Motor neuron (in vitro differentiated cells): ENCODE data around the gene FKBP1B. TPM values are rescaled to one million over a fixed set of nuclear protein-coding genes. Genes with fewer than 3 reads are reported as not detected.
"Not testable (repeated sequence)": the region's sequence is repeated elsewhere in the genome, so short reads cannot be mapped to it uniquely, and the experiment has no call there.

Experiments used
- ATAC-seq, 8 experiments: fragments of 200-7000 bp; cut with Tn5 transposase; replicated peaks in 6 of 8; 2 replicates each; pipeline ENCODE4 v1.8.0; 2021; ENCODE audit warnings: mild to moderate bottlenecking in 8 of 8, moderate library complexity in 8 of 8
- H3K27ac ChIP-seq, 2 donors: fragments of 250-450 bp; sonication (Bioruptor Pico); 2 replicates each; pipeline ENCODE4 v1.9.0; 2021; ENCODE audit warnings: antibody characterized with exemption in 2 of 2, mild to moderate bottlenecking in 2 of 2, moderate library complexity in 1 of 2
- H3K4me1 ChIP-seq, 2 donors: fragments of 250-450 bp; sonication (Bioruptor Pico); replicated peaks in 1 of 2; 2 replicates each; pipeline ENCODE4 v1.6.1; 2021; ENCODE audit warnings: antibody characterized with exemption in 2 of 2, mild to moderate bottlenecking in 2 of 2, moderate library complexity in 1 of 2
- H3K4me3 ChIP-seq, 5 donors: fragments of 250-450 bp; sonication (Bioruptor Pico); 2 replicates each; pipeline ENCODE4 v1.9.0; 2021; ENCODE audit warnings: antibody characterized with exemption in 5 of 5, mild to moderate bottlenecking in 5 of 5, moderate library complexity in 4 of 5
- WGBS, 10 experiments: fragments of 450-650 bp; shearing (Covaris generic); methylation state at CpG; one replicate each; pipeline ENCODE4 v1.0.0; 2022; 5-methylcytosine and 5-hydroxymethylcytosine counted together
- in situ Hi-C, 9 experiments: fragments of 400-800 bp; cut with MboI; loops; one replicate each; pipeline ENCODE4 v1.15.0; 2021; ENCODE audit warnings: low sequenced_read_pairs in 9 of 9, low pct_unique_long_range_greater_than_20kb in 2 of 9; ENCODE audit not compliant: unreplicated experiment in 9 of 9
- total RNA-seq, 8 experiments: library from RNA; unstranded; fragments of 300-600 nt; gene quantifications; 2 replicates each; pipeline versions ENCODE4 v1.2.3 to v1.2.4, GENCODE V29; 2022

Gene FKBP1B
- total RNA-seq, 8 experiments from 2014 or later = 4.2 to 54.0 (median 32.4) TPM

DNA sequence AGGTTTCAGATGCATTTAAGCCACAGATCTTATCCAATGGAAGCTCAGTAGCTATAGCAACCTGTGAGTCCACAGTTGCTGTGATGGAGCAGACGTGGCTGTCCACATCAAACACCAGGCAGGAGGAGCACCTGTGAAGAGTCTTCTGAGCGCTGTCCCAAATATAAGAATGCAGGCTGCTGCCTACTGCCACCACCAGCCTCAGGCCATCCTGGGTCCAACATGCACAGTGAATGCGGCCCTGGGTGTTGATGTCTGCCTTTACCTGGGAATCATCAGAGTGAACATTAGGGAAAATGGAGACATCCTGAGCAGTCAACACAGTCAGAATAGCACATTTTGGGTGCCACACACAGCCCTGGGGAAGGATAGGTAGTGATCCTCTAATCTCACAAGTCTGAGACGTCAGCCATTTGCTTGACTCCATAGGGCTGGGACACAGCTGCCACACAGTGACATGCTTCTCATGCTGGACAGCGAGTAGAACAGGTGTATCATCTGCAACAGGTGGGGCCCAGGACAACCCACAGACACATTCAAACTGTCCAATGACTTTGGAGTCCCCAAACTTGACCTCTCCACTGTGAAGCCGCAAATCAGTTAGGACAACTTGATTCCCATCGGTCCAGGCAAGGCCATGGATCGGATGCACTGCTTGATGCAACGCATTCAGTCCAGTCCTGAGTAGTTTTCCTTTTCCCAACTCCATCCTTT is 10.6 kb upstream of the FKBP1B start:
- Histone ChIP-seq H3K4me1 (no peaks in the 10 kb centered on the region), H3K27ac (no peak overlapping the region), H3K4me3 (no peak overlapping the region)
- WGBS, 10 experiments = 93 to 100% (median 100%) methylated on average over 2 to 6 of the region's 9 CpGs; no CpG with 5 or more reads in 2 of the 10 experiments
- in situ Hi-C loops = no loop called here
- ATAC-seq = no peak

DNA sequence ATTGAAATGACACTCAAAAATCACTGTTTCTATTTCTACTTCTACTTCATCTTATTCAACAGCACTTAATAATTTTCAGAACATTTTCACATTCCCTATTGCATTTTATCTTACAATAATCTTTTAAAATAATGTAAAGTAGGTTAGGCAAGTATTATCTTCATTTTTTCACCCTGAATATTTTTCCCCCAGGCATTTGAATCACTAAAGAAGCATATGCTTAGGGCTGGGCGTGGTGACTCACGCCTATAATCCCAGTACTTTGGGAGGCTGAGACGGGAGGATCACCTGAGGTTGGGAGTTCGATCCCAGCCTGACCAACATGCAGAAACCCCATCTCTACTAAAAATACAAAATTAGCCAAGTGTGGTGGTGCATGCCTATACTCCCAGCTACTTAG is 9.0 kb upstream of the FKBP1B start:
- peak in 1 of 8 experiments; percentile 29 for ATAC-seq
- H3K4me1 ChIP-seq = no peaks in the 10 kb centered on the region
- H3K27ac ChIP-seq = no peak overlapping the region
- WGBS, 10 experiments = 44 to 100% (median 90%) methylated on average over 1 to 4 of the region's 4 CpGs; no CpG with 5 or more reads in 3 of the 10 experiments
- in situ Hi-C loops = no loop called here
- no peak overlapping the region for H3K4me3 ChIP-seq

DNA sequence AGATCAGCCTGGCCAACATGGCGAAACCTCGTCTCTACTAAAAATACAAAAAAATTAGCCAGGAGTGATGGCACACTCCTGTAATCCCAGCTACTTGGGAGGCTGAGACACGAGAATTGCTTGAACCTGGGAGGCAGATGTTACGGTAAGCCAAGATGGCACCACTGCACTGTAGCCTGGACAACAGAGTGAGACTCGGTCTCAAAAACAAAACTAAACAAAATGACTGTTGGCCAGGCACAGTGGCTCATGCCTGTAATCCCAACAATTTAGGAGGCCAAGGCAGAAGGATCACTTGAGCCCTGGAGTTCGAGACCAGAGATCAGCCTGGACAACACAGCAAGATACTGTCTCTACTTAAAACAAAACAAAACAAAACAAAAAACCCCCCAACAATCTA is 6.4 kb upstream of the FKBP1B start:
- H3K27ac ChIP-seq, ATAC-seq, H3K4me3 ChIP-seq, in situ Hi-C loops, H3K4me1 ChIP-seq: not testable (repeated sequence)
- WGBS, 10 experiments = 96 to 100% (median 100%) methylated on average over 1 to 5 of the region's 6 CpGs; no CpG with 5 or more reads in 5 of the 10 experiments

DNA sequence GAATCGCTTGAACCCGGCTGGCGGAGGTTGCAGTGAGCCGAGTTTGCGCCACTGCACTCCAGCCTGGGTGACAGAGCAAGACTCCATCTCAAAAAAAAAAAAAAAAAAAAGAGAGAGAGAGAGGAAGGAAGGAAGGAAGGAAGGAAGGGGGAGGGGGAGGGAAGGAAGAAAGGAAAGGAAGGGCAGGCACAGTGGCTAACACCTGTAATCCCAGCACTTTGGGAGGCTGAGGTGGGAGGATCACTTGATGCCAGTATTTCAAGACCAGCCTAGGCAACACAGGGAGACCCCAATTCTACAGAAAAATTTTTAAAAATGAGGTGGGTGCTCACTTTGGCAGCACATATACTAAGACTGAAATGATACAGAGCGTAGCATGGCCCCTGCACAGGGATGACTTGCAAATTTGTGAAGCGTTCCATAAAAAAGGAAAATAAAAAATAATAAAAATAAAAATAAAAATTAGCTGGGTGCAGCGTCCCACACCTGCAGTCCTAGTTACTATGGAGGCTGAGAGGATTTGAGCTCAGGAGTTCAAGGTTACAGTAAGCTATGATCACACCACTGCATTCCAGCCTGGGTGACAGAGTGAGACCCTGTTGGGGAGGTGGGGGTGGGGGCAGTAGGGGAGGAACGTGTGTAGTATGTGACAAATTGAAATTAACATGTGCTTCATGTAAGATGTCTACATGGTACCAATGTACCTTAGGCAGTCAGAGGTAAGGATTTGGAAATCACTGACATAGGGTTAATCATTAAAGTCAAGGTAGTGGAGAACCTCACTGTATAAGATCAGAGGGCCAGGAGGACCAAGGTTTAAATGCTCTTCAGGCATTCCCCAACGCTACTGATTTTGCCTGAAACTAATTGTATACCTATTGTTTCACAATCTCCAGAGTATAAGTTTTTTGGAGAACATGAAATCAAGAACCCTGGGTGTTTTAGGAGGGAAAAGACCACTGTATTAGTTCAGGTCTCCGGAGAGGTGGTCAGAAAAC is 3.7 kb upstream of the FKBP1B start:
- WGBS, 10 experiments = 10 to 100% (median 90%) methylated on average over 2 to 10 of the region's 11 CpGs
- ATAC-seq = no peak
- Histone ChIP-seq H3K4me1 (peaks cover 4 to 7% of the 10 kb centered on the region in 2 donors), H3K27ac (no peak overlapping the region), H3K4me3 (peak overlapping the region in 3 of 5 donors; percentile 48 to 82 (median 60))
- in situ Hi-C loops = no loop called here

DNA sequence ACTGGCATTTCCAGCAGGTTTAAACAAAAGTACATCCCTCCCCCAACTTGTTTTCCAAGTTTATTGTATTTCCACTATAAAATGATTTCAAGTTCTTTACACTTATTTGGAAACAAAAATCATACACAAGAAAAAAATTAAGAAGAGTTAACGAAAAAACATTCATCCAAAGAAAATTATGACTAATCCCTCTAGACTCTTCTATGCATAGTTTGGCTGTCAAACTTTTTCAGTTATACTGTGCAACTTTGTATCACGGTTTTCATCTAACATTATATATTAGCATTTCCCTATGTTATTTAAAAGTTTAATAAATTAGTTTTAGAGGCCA is 3.0 kb upstream of the FKBP1B start:
- no peak overlapping the region for H3K27ac ChIP-seq
- 0 to 13% (median 0%) methylated on average over 1 to 2 of the region's 2 CpGs for WGBS, 10 experiments
- no peak for ATAC-seq
- H3K4me3 ChIP-seq = peak overlapping the region; percentile 48 to 82 (median 55)
- in situ Hi-C loops = no loop called here
- H3K4me1 ChIP-seq = peaks cover 4 to 7% of the 10 kb centered on the region in 2 donors

DNA sequence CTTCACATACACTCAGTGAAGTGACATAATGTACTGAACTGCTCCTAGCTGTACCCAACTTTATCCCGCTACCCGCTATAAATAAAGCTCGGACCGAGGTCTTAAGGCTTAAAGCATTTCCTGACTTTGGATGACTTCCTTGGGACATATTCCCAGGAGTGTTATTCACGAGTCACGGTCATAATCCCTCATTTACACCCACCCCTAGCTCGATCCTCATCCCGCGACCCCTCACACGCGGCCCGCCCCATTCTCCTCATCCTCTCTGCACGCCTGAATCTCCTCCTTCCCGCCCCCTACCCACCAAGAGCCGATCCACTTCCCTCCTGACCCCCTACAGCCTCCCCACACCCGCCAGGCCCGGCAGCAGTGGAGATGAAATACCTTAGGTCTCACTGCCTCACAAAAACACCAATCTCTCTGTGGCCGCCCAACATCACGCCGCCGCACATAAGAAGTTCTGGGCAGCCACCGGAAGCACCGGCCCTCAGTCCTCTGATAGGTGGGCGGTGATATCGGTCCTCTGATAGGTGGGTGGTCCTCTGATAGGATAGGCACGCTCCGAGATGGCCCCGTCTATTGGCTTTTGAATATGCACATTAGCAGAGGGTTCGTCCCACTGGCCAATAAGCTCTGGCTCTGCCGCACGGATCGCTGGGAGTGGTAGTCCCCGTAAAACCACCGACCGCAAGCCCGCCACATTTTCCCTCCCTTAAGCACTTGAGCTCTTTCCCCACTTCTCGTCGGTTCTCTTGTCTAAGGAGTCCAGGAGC is 2.4 kb upstream of the FKBP1B start, which contains the start of gene WDCP:
TSS of gene WDCP (minus strand) at position 462 of the 773 bp plus-strand sequence. CDS start 7,897 bp downstream, outside the sequence.
- in situ Hi-C loops = no loop called here
- Histone ChIP-seq H3K27ac (peak within 1 kb of the TSS in 1 of 2 donors; percentile 11), H3K4me3 (peak within 1 kb of the TSS; percentile 48 to 82 (median 55)), H3K4me1 (peaks cover 5 to 7% of the 10 kb centered on the region in 2 donors)
- peak; percentile 95 to 98 (median 97) for ATAC-seq
- 0 to 2% (median 0%) methylated on average over 1 to 13 of the region's 38 CpGs; no CpG with 5 or more reads in 3 of the 10 experiments for whole genome bisulfite sequencing, 10 experiments

DNA sequence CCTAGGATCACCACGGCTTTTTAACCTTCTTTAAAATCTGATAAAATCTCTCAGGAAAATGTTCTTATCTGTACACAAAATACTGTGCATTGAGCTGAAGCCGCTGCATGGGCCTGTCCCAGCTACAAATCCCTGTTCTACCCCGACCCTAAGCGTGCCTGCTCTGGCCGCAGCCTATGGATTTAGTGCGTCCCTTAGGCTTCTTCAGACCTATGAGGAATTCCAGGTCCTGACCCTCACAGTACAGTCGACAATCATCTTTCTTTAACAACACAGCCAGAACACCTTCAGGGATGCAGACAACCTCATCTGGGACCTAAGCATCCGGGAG is 1.9 kb upstream of the FKBP1B start:
- in situ Hi-C loops = no loop called here
- peak overlapping the region; percentile 7 to 82 (median 22) for H3K4me3 ChIP-seq
- 0 to 71% (median 54%) methylated on average over 1 to 7 of the region's 8 CpGs; no CpG with 5 or more reads in 2 of the 10 experiments for WGBS, 10 experiments

DNA sequence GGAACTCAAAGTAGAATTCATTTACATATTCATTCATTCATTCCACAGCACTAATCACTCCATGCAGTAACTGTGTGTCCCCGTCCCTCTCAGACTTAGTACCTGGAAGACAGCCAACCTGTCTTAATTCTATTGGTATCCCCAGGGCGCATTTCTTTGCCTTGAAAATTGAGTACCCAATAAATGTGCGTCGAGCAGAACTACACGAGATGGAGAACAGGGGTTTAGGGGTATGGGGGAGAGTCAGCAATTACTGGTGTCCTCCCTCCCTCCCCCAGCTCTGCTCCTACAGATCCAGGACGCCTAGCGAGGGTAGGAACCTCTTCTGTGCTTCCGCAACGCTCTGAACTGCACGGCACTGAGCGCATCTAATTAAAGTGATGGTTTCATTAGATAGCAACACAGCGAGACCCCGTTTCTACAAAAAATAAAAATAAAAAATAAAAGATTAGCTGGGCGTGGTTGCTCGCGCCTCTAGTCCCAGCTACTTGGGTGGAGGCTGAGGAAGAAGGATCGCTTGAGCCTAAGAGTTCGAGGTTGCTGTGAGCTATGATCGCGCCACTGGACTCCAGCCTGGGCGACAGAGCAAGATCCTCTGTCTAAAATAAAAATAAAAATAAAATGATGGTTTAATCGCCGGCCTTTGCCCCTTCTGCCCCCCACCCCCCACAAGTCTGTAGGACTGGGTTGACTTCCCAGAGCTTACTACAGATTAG is 614 bp upstream of the FKBP1B start:
- Histone ChIP-seq H3K4me1 (peaks cover 10 to 18% of the 10 kb centered on the region in 2 donors), H3K27ac (no peak overlapping the region), H3K4me3 (peak overlapping the region; percentile 71 to 81 (median 79))
- 15 to 80% (median 56%) methylated on average over 2 to 23 of the region's 23 CpGs for WGBS, 10 experiments
- ATAC-seq = no peak
- in situ Hi-C loops = no loop called here

More for the DNA sequence above, 1.9 kb upstream of the FKBP1B start:
- peak in 6 of 8 experiments; percentile 2 to 21 (median 13) for ATAC-seq
- H3K27ac ChIP-seq = no peak overlapping the region
- peaks cover 7 to 11% of the 10 kb centered on the region in 2 donors for H3K4me1 ChIP-seq

DNA sequence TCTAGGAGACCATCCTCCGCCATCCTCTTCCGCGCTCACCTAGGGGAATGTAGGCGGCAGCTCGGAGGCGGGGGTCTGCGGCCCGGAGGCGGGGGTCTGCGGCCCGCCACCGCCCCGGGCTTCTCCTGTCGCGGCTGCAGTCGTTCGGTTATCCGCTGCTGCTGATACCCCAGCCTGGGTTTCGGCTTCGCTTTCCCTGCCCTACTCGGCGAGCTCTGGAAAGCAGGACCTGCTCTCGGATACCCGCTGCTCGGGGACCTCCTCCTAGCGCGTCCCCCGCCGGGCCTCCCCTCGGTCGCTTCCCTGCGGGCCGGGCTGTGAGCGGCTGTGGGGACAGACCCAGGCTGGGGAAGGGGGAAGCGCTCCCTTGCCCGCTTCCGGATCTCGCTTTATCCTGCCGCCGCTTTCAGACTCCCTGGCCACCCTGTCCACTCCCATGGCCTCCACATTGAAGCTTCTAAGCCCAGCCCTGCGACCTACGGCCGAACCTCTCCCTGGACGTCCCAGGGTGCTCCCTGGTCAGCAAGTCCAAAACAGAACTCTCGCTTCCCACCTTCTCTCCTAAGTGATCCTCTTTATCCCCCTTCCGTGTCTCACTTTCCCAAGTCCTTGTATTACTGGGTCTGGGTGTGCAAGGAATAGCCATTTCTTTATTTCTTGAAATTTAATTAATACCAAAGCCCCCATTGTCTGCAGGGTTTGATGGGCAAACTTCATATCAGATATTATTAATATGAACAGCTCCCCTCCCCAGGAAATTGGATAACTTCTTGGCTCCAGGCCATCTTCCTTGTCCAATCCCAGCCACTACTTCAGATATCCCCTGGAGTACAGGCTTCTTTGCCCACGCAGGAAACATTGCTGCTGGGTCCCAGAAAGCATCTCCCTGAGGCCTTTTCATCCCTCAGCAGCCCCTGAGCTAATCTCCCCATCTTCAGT is 769 bp downstream of the FKBP1B start:
- peak; percentile 0 to 13 (median 4) for ATAC-seq
- 0 to 100% (median 20%) methylated on average over 1 to 7 of the region's 47 CpGs; no CpG with 5 or more reads in 3 of the 10 experiments for WGBS, 10 experiments
- H3K4me3 ChIP-seq = peak overlapping the region; percentile 71 to 81 (median 79)
- in situ Hi-C loops = loop anchor here in 1 of 9 experiments (25.0 kb wide), 1 partner anchor 113 kb away; the partner anchor contains the start of genes ATAD2B and UBXN2A
- H3K27ac ChIP-seq = peak overlapping the region; percentile 51 to 60
- H3K4me1 ChIP-seq = peaks cover 10 to 18% of the 10 kb centered on the region in 2 donors

DNA sequence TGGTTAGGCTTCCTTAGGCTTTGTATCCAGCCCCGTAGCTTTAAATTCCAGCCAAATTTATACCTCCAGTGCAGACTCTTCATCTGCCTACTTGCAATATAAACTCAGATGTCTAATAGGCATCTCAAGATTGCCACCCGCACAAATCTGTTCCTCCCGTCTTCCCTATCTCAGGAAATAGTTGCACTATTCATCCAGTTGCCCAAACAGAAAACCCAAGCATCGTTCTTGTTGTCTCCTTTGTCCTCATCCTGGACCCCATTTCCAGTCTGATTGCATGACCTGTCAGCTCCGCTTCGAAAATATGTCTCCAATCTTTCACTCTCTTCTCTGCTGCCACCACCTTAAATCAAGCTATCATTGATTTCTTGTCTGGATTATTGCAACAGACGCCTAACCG is 2.3 kb downstream of the FKBP1B start:
- Histone ChIP-seq H3K4me1 (peaks cover 10 to 14% of the 10 kb centered on the region in 2 donors), H3K4me3 (no peak overlapping the region), H3K27ac (no peak overlapping the region)
- in situ Hi-C loops = loop anchor here in 1 of 9 experiments (25.0 kb wide), 1 partner anchor 115 kb away; the partner anchor contains the start of genes ATAD2B and UBXN2A
- 63 to 100% (median 77%) methylated on average over 1 to 8 of the region's 8 CpGs; no CpG with 5 or more reads in 1 of the 10 experiments for WGBS, 10 experiments
- ATAC-seq = no peak

DNA sequence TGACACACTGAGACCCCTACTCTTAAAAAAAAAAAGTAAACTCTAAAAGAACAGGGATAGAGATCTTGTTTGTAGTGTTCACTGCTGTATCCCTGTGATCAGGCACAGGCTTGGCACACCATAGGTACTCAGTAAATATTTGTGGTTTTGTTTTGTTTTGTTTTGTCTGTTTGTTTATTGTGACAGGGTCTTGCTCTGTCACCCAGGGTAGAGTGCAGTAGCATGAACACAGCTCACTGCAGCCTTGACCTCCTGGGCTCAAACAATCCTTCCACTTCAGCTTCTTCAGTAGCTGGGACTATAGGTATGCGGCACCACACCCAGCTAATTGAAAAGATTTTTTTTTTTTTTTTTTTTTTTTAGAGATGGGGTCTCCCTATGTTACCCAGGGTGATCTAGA is 3.4 kb downstream of the FKBP1B start:
- in situ Hi-C loops = loop anchor here in 1 of 9 experiments (25.0 kb wide), 1 partner anchor 116 kb away; the partner anchor contains the start of genes ATAD2B and UBXN2A
- no peak for ATAC-seq
- Histone ChIP-seq H3K4me1 (peaks cover 5 to 14% of the 10 kb centered on the region in 2 donors), H3K4me3 (no peak overlapping the region), H3K27ac (no peak overlapping the region)
- WGBS, 10 experiments = 80 to 100% (median 100%) methylated on average over 1 of the region's 1 CpG; no CpG with 5 or more reads in 4 of the 10 experiments
